MM.1S (cell line): ENCODE measurements around the gene OVCH1.

ENCODE experiments used
- EZH2 ChIP-seq: fragments of 300-600 bp; sonication (generic); optimal IDR thresholded peaks from 2 replicates; pipeline ENCODE3; 2017; ENCODE audit warnings: low read depth, mild to moderate bottlenecking, antibody characterized with exemption, low read length, mixed read lengths
- TF ChIP-seq, protein P1 (sequence below): fragments of 300-600 bp; sonication (generic); IDR thresholded peaks from 2 replicates; pipeline ENCODE4 v1.5.1; 2016; ENCODE audit warnings: antibody characterized with exemption, low read length, mixed read lengths

DNA sequence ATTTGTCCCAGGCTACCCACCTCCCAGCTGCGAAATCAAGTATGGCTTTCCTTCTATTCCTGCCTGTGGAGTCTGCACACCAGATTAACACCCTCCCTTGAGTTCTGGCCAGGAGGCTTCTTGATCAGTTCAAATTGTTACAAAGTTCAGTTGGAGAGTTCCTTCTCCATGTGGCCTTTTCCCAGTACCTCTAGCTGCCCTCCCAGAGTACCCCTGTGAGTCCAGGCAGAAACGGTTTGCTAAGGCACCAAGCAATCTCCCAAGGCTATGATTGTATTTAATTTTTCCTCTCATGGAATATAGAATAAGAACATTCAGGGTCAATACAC, 66.8 kb downstream of the OVCH1 start:
- TF ChIP-seq, protein P1, sequence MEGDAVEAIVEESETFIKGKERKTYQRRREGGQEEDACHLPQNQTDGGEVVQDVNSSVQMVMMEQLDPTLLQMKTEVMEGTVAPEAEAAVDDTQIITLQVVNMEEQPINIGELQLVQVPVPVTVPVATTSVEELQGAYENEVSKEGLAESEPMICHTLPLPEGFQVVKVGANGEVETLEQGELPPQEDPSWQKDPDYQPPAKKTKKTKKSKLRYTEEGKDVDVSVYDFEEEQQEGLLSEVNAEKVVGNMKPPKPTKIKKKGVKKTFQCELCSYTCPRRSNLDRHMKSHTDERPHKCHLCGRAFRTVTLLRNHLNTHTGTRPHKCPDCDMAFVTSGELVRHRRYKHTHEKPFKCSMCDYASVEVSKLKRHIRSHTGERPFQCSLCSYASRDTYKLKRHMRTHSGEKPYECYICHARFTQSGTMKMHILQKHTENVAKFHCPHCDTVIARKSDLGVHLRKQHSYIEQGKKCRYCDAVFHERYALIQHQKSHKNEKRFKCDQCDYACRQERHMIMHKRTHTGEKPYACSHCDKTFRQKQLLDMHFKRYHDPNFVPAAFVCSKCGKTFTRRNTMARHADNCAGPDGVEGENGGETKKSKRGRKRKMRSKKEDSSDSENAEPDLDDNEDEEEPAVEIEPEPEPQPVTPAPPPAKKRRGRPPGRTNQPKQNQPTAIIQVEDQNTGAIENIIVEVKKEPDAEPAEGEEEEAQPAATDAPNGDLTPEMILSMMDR: no peak
- no peak for TF ChIP-seq EZH2
